Ovary (tissue), 9 donors: ENCODE data around the gene CYP4V2. TPM values are rescaled to one million over a fixed set of nuclear protein-coding genes. Genes with fewer than 3 reads are reported as not detected.

Source experiments
- DNase-seq, 5 donors: peaks; one replicate each; pipeline ENCODE4 v3.0.0-alpha.2; 2019 to 2020
- H3K27ac ChIP-seq, 2 donors: fragments of 200-600 bp; one replicate each; pipeline versions ENCODE4 v1.5.1 to v1.8.0; 2019 to 2022
- H3K27me3 ChIP-seq: fragments of 200-600 bp; one replicate; pipeline ENCODE4 v1.8.0; 2022
- H3K36me3 ChIP-seq: fragments of 200-600 bp; sonication (generic); one replicate; pipeline ENCODE4 v1.5.1; 2019
- H3K4me1 ChIP-seq: one replicate; pipeline ENCODE4 v1.8.1; 2013; ENCODE audit warnings: mild to moderate bottlenecking, moderate library complexity; ENCODE audit not compliant: insufficient read depth
- H3K4me3 ChIP-seq: fragments of 200-600 bp; sonication (generic); one replicate; pipeline ENCODE4 v1.5.1; 2017
- H3K9me3 ChIP-seq, 2 donors: fragments of 200-600 bp in 1 of 2; sonication (generic) in 1 of 2; one replicate each; pipeline versions ENCODE4 v1.5.1 to v1.8.1; 2013 to 2019; ENCODE audit warnings: mild to moderate bottlenecking in 1 of 2, moderate library complexity in 1 of 2
- CTCF ChIP-seq, 3 donors: fragments of 450-650 bp in 2 of 3; fragments of 200-600 bp in 1 of 3; IDR thresholded peaks; one replicate each; pipeline versions ENCODE4 v1.5.1 to v1.8.0; 2016 to 2022; ENCODE audit warnings: antibody characterized with exemption in 3 of 3, mild to moderate bottlenecking in 1 of 3
- EP300 ChIP-seq: sonication (generic); formaldehyde crosslinking; IDR thresholded peaks from one replicate; pipeline ENCODE4 v1.6.1; 2017; ENCODE audit warnings: antibody characterized with exemption
- POLR2A ChIP-seq: fragments of 450-650 bp; IDR thresholded peaks from one replicate; pipeline ENCODE4 v1.6.1; 2017; ENCODE audit warnings: antibody characterized with exemption, mild to moderate bottlenecking, moderate library complexity
- WGBS, 3 donors: extraction: QIAGEN DNeasy Blood & Tissue Kit in 1 of 3; methylation state at CpG; one replicate each; pipeline versions ENCODE4 v1.1.5 to v1.1.7; 2013 to 2017; 5-methylcytosine and 5-hydroxymethylcytosine counted together
- intact Hi-C, 4 donors: fragments of 100-400 bp; cut with DNase I; formaldehyde crosslinking; loops; one replicate each; pipeline versions ENCODE4 v1.11.0 to v1.15.1; 2022 to 2023
- polyA plus RNA-seq, 2 donors: library from polyadenylated mRNA; stranded (reverse); fragments of 200-250 nt in 1 of 2; fragments of 350-450 nt in 1 of 2; fragmentation: Illumina TruSeq in 1 of 2; extraction: RNeasy Lipid Tissue Mini Kit (QIAGEN cat#74804) in 1 of 2; gene quantifications; one replicate each; pipeline ENCODE4 v1.2.3, GENCODE V29; 2013 to 2014
- total RNA-seq, 7 donors: library from RNA; depleted of rRNA in 2 of 7; stranded (reverse); fragments of >200 nt in 2 of 7; fragmentation: NEBNext Ultra II Directional in 3 of 7; extraction: Animal tissue kit (Norgen Biotek cat#: 25700) in 3 of 7; gene quantifications; one replicate each; pipeline versions ENCODE4 v1.1.0 to v1.2.4, GENCODE V29; 2016 to 2023
- donor health status: DM: no; HTN: no; CAD: no; lungs with moderate emphysema.
- donor health status: DM: no; HTN: no; CAD: no.
- donor health status: Bipolar disorder and iron deficiency.
- donor health status: DM: yes; HTN: yes; CAD: no.
- donor health status: DM: no; HTN: no; CAD: no.
- donor health status: DM: yes; HTN: yes; CAD: no.

The CYP4V2 gene
- total and polyA plus RNA-seq, 9 donors: 8.5 to 35.3 (median 17.9) TPM

DNA sequence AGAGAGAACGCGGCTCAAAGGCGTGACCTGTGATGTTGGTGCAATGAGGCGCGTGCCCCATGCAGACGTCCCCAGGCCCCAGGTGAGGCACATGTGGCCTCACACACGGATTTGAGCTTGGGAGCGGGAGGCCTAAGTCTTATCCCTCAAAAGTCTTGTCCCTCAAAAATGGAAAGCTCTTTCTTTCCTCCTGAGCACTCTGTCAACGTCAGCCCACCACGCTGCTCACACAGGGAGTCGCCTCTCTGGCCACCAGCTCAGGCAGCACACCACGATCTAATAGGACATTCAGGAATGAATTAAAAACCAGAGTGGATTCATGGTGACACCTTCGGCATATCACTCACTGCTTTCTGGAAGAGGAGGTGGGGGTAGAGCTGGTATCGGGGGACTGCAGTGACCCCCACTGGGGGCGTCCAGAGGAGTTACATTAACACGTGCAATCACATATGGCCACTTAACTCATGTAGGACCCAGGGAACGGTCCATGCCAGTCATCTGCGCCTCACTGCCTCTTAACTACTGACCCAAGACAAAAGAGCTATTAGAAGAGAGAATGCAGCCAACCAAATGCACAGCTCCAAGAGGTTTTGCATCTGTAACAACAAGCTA, 21.9 kb upstream of the CYP4V2 start:
- no peaks in the 10 kb centered on the region for H3K27me3 ChIP-seq
- DNase-seq: no peak
- H3K4me1 ChIP-seq: no peaks in the 10 kb centered on the region
- no peaks in the 10 kb centered on the region for H3K36me3 ChIP-seq
- intact Hi-C loops: no loop called here
- WGBS, 3 donors: 90 to 92% (median 92%) methylated on average over 18 of the region's 18 CpGs
- TF ChIP-seq EP300 (no peak), POLR2A (no peak), CTCF (IDR thresholded peaks at IDR 0.05) (no peak)
- H3K27ac ChIP-seq: no peak overlapping the region
- no peaks in the 10 kb centered on the region for H3K9me3 ChIP-seq
- H3K4me3 ChIP-seq: no peak overlapping the region

DNA sequence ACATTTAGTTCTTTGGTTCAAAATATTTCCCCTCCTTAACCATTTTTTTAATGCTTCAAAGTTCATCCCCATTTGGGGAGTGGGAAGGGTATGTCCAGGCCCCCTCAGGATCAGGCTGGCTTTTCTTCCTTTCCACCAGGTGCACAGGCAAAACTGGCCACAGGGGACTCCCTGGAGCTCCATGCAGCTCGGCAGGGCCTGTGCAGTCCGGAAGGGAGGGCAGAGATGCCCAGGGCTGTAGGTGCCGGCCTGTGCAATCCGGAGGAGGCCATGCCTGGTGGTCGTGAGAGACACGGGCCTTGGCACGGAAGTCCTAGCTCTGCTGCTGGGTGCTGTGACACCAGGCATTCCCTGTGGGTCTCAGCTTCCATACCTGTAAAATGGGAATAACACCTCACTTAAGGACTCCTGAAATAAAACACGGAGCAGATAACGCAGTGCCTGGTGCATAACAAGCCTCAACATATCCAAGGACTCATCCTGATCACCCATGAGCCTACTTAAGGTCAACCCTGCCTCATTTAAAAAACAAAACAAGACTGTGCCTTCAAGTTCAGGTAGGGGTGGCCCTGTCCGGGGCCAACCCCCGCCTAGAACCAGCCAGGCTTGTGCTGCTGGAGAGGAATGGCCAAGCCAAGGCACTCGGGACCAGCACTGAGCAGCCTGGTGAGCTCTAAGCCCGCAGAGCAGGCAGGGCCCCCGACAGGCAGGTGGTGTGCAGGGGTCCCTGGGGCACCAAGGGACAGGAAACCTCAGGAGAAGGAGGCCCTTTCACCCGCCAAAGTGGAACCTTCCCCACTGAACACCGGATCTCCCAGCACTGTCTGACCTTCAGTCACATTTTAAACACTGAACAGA, 21.2 kb upstream of the CYP4V2 start:
- no peaks in the 10 kb centered on the region for H3K4me1 ChIP-seq
- H3K9me3 ChIP-seq: no peaks in the 10 kb centered on the region
- TF ChIP-seq POLR2A: no peak
- no peak for TF ChIP-seq EP300
- TF ChIP-seq CTCF (IDR thresholded peaks at IDR 0.05): no peak
- no peaks in the 10 kb centered on the region for H3K36me3 ChIP-seq
- WGBS, 3 donors: 88 to 90% (median 89%) methylated on average over 16 of the region's 16 CpGs
- peak in 1 of 5 donors; percentile 11 for DNase-seq
- H3K27ac ChIP-seq: no peak overlapping the region
- H3K27me3 ChIP-seq: no peaks in the 10 kb centered on the region
- H3K4me3 ChIP-seq: no peak overlapping the region
- intact Hi-C loops: no loop called here

GRCh38 chr4:186170966-186171365, 20.4 kb upstream of the CYP4V2 start:
- H3K9me3 ChIP-seq: no peaks in the 10 kb centered on the region
- no peaks in the 10 kb centered on the region for H3K27me3 ChIP-seq
- H3K4me1 ChIP-seq: no peaks in the 10 kb centered on the region
- intact Hi-C loops: no loop called here
- peak in 1 of 5 donors; percentile 4 for DNase-seq
- H3K36me3 ChIP-seq: no peaks in the 10 kb centered on the region
- no peak for TF ChIP-seq EP300
- no peak for TF ChIP-seq CTCF (IDR thresholded peaks at IDR 0.05)
- TF ChIP-seq POLR2A: no peak
- H3K4me3 ChIP-seq: no peak overlapping the region
- no peak overlapping the region for H3K27ac ChIP-seq
- 80 to 87% (median 84%) methylated on average over 13 of the region's 13 CpGs for WGBS, 3 donors

DNA sequence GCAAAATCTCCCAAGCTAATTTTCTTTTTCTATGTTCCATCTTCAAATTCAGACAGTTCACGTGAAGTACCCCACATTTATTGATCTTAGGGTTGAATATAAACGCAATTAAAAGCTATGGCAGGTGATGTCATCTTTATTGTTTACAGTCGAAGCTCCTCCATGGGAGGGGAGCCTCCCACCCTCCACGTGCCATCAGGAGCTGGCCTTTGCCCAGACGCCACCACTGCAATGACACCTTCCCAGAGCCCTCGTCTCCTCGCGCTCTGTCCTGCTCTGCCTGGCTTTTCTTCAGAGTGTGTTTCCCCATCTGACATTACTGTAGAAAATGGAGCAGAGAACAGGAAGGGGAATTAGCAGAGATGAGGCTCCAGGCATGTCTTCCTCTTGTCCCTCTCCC, 18.8 kb upstream of the CYP4V2 start:
- DNase-seq: no peak
- Histone ChIP-seq H3K36me3 (no peaks in the 10 kb centered on the region), H3K27me3 (no peaks in the 10 kb centered on the region), H3K27ac (no peak overlapping the region), H3K4me1 (no peaks in the 10 kb centered on the region), H3K9me3 (no peaks in the 10 kb centered on the region), H3K4me3 (no peak overlapping the region)
- WGBS, 3 donors: 71 to 81% methylated on average over 8 of the region's 8 CpGs; no CpG with 5 or more reads in 1 of the 3 donors
- TF ChIP-seq CTCF (IDR thresholded peaks at IDR 0.05) (no peak), POLR2A (no peak), EP300 (no peak)
- intact Hi-C loops: no loop called here
